Fibroblast of skin of back (primary cell): Measurements from ENCODE around the gene TRIM39. TPM values are rescaled to one million over a fixed set of nuclear protein-coding genes. Genes with fewer than 3 reads are reported as not detected.
"Not testable (repeated sequence)": the region's sequence is repeated elsewhere in the genome, so short reads cannot be mapped to it uniquely, and the experiment has no call there.

Experiments used
- DNase-seq: peaks from one replicate; pipeline ENCODE4 v3.0.0-alpha.2; 2013
- polyA plus RNA-seq, 2 experiments: library from polyadenylated mRNA; unstranded; fragments of 120-200 nt; gene quantifications; one replicate each; pipeline ENCODE4 v1.2.1, GENCODE V29; 2013; ENCODE audit not compliant: insufficient read length in 2 of 2

Gene TRIM39
- 8.4 TPM for polyA plus RNA-seq (2013, experiment 1 of 2; ENCODE audit: insufficient read length)
- 8.2 TPM for polyA plus RNA-seq (2013, experiment 2 of 2; ENCODE audit: insufficient read length)

GRCh38 chr6:30326526-30327231, at the start of gene TRIM39:
TRIM39 (plus strand) TSS chr6:30326927; CDS start chr6:30329318, 2,391 bp downstream.
- peak; percentile 81 for DNase-seq

GRCh38 chr6:30280988-30281387, 45.7 kb upstream of the TRIM39 start:
- not testable (repeated sequence) for DNase-seq

GRCh38 chr6:30282522-30282921, 44.2 kb upstream of the TRIM39 start:
- DNase-seq, result no peak

- no peak for DNase-seq
These were observed 43.0 kb upstream of the TRIM39 start for GRCh38 chr6:30283761-30284160.

GRCh38 chr6:30287139-30287538, 39.6 kb upstream of the TRIM39 start:
- DNase-seq, result no peak

GRCh38 chr6:30295837-30296236, 30.9 kb upstream of the TRIM39 start:
- DNase-seq, result no peak

- no peak for DNase-seq
These were observed 22.7 kb upstream of the TRIM39 start for GRCh38 chr6:30304002-30304401.

- DNase-seq, result peak; percentile 5
These were observed 15.6 kb upstream of the TRIM39 start for GRCh38 chr6:30311101-30311500.

GRCh38 chr6:30311671-30312070, 15.1 kb upstream of the TRIM39 start:
- DNase-seq, result no peak

- no peak for DNase-seq
These were observed 14.5 kb upstream of the TRIM39 start for GRCh38 chr6:30312266-30312665.

GRCh38 chr6:30312676-30313321, 13.9 kb upstream of the TRIM39 start:
- DNase-seq, result no peak

GRCh38 chr6:30315156-30315555, 11.6 kb upstream of the TRIM39 start:
- DNase-seq, result no peak

GRCh38 chr6:30317913-30318589, 8.7 kb upstream of the TRIM39 start:
- no peak for DNase-seq

GRCh38 chr6:30319146-30319835, 7.4 kb upstream of the TRIM39 start:
- DNase-seq, result peak; percentile 18

GRCh38 chr6:30321692-30322388, 4.9 kb upstream of the TRIM39 start:
- peak; percentile 28 for DNase-seq

- peak; percentile 89 for DNase-seq
These were observed 3.9 kb upstream of the TRIM39 start for GRCh38 chr6:30322527-30323501.

GRCh38 chr6:30323806-30324205, 2.9 kb upstream of the TRIM39 start:
- peak; percentile 24 for DNase-seq

GRCh38 chr6:30325150-30325872, 1.4 kb upstream of the TRIM39 start:
- peak; percentile 62 for DNase-seq

- DNase-seq, result peak; percentile 83
These were observed 728 bp upstream of the TRIM39 start for GRCh38 chr6:30325873-30326525.
